Cardiac muscle cell (in vitro differentiated cells and primary cell): ENCODE measurements around the gene ZBTB46. TPM values are rescaled to one million over a fixed set of nuclear protein-coding genes. Genes with fewer than 3 reads are reported as not detected.
A peak's percentile ranks its signal among the peaks of the same experiment; 100 is the strongest.

ENCODE experiments used
- DNase-seq, 2 donors: peaks; one replicate each; pipeline versions ENCODE4 v3.0.0 to v3.0.0-alpha.2; 2010 to 2017; ENCODE audit warnings: low read depth in 1 of 2, low spot score in 1 of 2
- H3K27ac ChIP-seq: fragments of 200-600 bp; sonication (generic); 2 replicates; pipeline ENCODE4 v1.5.1; 2016
- H3K27me3 ChIP-seq: fragments of 200-600 bp; sonication (generic); 2 replicates; pipeline ENCODE4 v1.6.0; 2016; ENCODE audit warnings: control low read depth
- H3K36me3 ChIP-seq: fragments of 200-600 bp; sonication (generic); 2 replicates; pipeline ENCODE4 v1.5.1; 2016; ENCODE audit warnings: control low read depth
- H3K4me1 ChIP-seq: fragments of 200-600 bp; sonication (generic); 2 replicates; pipeline ENCODE4 v1.8.1; 2017; ENCODE audit warnings: low read depth, mild to moderate bottlenecking, mixed run types
- H3K4me3 ChIP-seq: fragments of 200-600 bp; sonication (generic); 2 replicates; pipeline ENCODE4 v1.5.1; 2016; ENCODE audit warnings: mild to moderate bottlenecking
- H3K9me3 ChIP-seq: fragments of 200-600 bp; sonication (generic); 2 replicates; pipeline ENCODE4 v1.5.1; 2017; ENCODE audit warnings: low read depth, mild to moderate bottlenecking, control low read depth
- CTCF ChIP-seq: IDR thresholded peaks from 2 replicates; pipeline ENCODE4 v1.5.1; 2012; ENCODE audit warnings: low read depth, mild to moderate bottlenecking, low read length
- polyA plus RNA-seq: library from polyadenylated mRNA; unstranded; fragments of >200 nt; fragmentation: Nextera tagmentation; extraction: Ambion mirVana; gene quantifications from 2 replicates; pipeline ENCODE4 v1.2.1, GENCODE V29; 2016
- total RNA-seq: library from RNA; depleted of rRNA; stranded (reverse); fragments of >200 nt; gene quantifications from 2 replicates; pipeline ENCODE4 v1.2.3, GENCODE V29; 2016

The ZBTB46 gene
- total and polyA plus RNA-seq, 2 experiments from 2014 or later: 24.1 to 53.4 TPM

DNA sequence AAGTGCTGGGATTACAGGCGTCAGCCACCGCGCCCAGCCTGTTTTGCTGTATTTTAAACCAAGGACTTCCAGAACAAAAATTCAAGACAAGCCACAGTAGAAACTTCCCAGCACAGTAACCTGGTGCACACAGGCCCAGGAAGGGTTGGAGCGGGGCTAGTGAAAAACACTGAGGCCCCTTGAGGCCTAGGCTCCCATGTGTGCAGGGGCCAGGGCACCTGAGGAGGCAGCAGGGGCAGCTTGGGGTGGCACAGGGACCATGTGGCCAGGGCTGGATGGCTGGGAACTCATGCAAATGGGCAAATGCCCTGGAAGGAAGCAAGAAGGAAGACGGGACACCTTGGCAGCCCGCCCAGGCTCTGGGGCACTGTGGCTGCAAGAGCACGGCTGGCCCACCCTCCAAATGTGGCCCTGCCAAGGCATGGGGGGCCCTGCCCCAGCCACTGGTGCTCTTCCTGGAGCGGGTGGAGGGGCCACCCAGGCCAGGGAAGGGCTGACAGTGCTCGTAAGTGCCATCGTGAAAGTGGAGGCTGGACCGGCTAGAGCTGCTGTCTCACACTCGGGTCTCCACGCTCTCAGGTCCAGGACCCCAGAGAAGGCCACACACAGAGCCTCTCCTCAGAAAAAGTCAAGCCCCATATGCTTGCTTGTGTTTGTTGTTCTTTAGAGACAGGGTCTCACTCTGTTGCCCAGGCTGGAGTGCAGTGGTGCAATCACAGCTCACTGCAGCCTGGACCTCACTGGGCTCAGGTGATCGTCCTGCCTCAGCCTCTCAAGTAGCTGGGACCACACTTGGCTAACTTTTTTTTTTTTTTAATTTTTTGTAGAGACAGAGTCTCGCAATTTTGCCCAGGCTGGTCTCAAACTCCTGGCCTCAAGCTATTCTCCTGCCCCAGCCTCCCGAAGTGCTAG is 81.2 kb downstream of the ZBTB46 start:
- Histone ChIP-seq H3K36me3 (peaks cover 11% of the 10 kb centered on the region), H3K4me1 (peaks cover 11% of the 10 kb centered on the region), H3K27me3 (no peaks in the 10 kb centered on the region), H3K9me3 (no peaks in the 10 kb centered on the region), H3K27ac (no peak overlapping the region), H3K4me3 (no peak overlapping the region)
- TF ChIP-seq CTCF: no peak
- no peak for DNase-seq

- H3K4me3 ChIP-seq: no peak overlapping the region
- no peak for DNase-seq
- peaks cover 10% of the 10 kb centered on the region for H3K4me1 ChIP-seq
- no peaks in the 10 kb centered on the region for H3K9me3 ChIP-seq
- peaks cover 20% of the 10 kb centered on the region for H3K36me3 ChIP-seq
- no peak overlapping the region for H3K27ac ChIP-seq
- no peaks in the 10 kb centered on the region for H3K27me3 ChIP-seq
- no peak for TF ChIP-seq CTCF
These were observed 82.2 kb downstream of the ZBTB46 start for GRCh38 chr20:63748934-63749270.

DNA sequence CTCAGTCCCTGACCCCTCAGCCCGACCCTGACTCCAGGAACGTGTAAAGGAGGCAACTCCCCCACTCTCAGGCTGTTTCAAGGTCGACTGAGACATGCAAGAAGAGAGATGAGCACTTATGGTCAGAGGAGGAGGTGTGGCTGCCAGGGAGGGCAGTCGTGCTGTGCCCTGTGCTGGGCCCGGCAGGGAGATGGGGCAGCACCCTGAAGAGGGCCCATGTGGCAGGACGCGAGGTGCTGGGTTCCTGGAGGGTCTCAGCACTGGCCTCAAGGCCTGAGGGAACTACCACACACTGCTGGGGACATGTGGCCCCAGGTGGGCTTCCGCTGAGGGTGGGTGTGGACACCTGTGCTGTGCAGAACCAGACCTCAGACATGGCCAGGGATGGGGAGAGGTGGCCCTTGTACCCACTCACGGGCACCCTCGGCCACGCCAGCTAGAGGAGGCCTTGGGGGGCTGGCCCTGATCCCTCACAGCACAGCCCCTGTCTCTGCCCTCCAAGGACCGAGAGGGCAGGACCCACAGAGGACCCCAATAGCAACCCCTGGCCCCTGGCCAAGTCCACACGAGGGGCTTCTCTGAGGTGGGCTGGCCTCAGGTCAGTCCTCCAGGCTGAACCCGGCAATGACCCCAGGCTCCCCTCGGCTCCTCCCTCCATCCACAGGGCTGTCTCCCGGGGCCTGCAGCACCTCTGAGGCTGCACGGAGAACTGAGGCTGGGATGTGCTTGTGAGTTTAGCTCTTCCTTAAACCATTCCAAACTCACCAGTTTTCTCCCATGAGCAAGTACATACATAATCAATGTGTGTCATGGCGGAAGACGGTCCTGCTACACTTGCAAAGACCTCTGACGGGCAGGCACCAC is 82.8 kb downstream of the ZBTB46 start:
- peaks cover 26% of the 10 kb centered on the region for H3K36me3 ChIP-seq
- TF ChIP-seq CTCF: no peak
- H3K27me3 ChIP-seq: no peaks in the 10 kb centered on the region
- no peak overlapping the region for H3K4me3 ChIP-seq
- H3K4me1 ChIP-seq: peaks cover 6% of the 10 kb centered on the region
- H3K27ac ChIP-seq: peak overlapping the region; percentile 68
- no peaks in the 10 kb centered on the region for H3K9me3 ChIP-seq
- no peak for DNase-seq

DNA sequence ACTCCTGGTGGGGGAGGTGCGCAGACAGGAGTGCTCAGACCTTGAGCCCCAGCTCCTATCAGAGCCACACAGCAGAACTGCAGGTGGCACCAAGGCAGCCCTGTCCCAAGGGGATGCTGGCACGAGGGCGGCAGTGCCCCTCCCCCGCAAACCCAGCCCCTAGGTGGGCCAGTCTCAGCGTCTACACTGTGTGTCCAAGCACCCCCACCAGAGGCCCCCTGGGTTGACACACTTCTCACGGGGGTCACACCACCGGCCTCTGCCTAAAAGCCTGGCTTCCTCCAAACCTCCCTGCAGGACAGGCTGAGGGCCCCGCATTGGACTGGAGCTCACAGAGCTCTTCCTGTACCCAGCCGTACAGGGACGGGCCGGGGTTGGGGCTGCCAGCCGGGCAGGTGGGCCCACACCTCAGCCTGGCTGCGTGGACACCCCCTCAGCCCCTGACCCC is 83.4 kb downstream of the ZBTB46 start:
- peaks cover 33% of the 10 kb centered on the region for H3K36me3 ChIP-seq
- peak overlapping the region; percentile 68 for H3K27ac ChIP-seq
- H3K4me1 ChIP-seq: peaks cover 6% of the 10 kb centered on the region
- no peak for DNase-seq
- TF ChIP-seq CTCF: no peak
- no peaks in the 10 kb centered on the region for H3K9me3 ChIP-seq
- H3K27me3 ChIP-seq: no peaks in the 10 kb centered on the region
- no peak overlapping the region for H3K4me3 ChIP-seq

DNA sequence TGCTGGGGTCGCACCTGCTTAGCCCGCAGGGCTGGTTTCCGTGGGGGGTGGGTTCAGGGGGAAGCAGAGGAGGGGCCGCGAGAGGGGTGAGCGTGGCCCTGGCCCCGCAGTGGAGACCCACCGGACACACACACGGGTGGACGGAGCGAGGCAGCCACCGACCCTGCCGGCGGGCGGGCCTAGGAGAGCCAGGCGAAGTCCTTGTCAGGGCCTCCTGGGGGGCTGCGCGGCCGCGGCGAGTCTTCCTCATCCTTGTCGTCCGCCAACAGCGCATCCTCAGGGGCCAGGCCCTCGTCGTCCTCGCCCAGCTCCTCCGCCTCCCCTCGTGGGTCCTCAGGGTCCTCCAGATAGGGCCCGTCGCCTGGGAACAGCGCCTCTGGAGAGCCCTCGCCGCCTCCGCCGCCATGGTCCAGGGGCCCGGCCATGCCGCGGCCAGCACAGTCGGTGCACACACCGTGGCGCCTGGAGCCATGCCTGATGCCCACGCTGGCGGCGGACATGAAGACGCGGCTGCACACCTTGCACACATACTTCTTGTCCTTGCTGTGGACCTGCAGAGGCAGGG is 84.2 kb downstream of the ZBTB46 start:
- no peak overlapping the region for H3K27ac ChIP-seq
- TF ChIP-seq CTCF: no peak
- H3K4me1 ChIP-seq: peaks cover 6% of the 10 kb centered on the region
- no peak for DNase-seq
- H3K9me3 ChIP-seq: no peaks in the 10 kb centered on the region
- peaks cover 35% of the 10 kb centered on the region for H3K36me3 ChIP-seq
- no peak overlapping the region for H3K4me3 ChIP-seq
- no peaks in the 10 kb centered on the region for H3K27me3 ChIP-seq
